Skeletal muscle satellite cell (primary cell): ENCODE results near the gene CREBBP.

Experiments used
- H3K27me3 ChIP-seq: 2 replicates; pipeline ENCODE4 v1.7.0; 2013; ENCODE audit warnings: low read length; ENCODE audit not compliant: control insufficient read depth, insufficient read depth
- H3K36me3 ChIP-seq: 2 replicates; pipeline ENCODE4 v1.7.0; 2013; ENCODE audit warnings: mild to moderate bottlenecking, control low read depth, low read length; ENCODE audit not compliant: insufficient read depth
- H3K4me1 ChIP-seq: 2 replicates; pipeline ENCODE4 v1.7.0; 2013; ENCODE audit warnings: low read length; ENCODE audit not compliant: control insufficient read depth, insufficient read depth
- H3K4me2 ChIP-seq: 2 replicates; pipeline ENCODE4 v1.7.0; 2013; ENCODE audit warnings: mild to moderate bottlenecking, low read length
- H3K4me3 ChIP-seq: 2 replicates; pipeline ENCODE4 v1.7.0; 2013; ENCODE audit warnings: low read length
- H3K9ac ChIP-seq: 2 replicates; pipeline ENCODE4 v1.7.0; 2013; ENCODE audit warnings: mild to moderate bottlenecking, low read depth, low read length, moderate library complexity
- H3K9me3 ChIP-seq: replicated peaks from 2 replicates; pipeline ENCODE4 v1.7.0; 2013; ENCODE audit warnings: mild to moderate bottlenecking, control low read depth, low read length

CREBBP gene

DNA sequence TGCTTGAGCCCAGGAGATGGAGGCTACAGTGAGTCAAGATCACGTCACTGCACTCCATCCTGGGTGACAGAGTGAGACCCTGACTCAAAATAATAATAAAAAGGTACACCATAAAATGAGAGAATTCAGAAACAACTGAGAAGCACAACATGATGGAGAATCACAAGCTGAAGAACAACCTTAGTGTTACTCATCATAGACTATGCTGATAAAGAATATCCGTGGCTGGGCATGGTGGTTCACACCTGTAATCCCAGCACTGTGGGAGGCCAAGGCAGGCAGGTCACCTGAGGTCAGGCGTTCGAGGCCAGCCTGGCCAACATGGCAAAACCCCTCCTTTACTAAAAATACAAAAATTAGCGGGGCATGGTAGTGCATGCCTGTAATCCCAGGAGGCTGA, 16.0 kb downstream of the CREBBP start:
- peaks cover 17% of the 10 kb centered on the region for H3K4me1 ChIP-seq

GRCh38 chr16:3863587-3863986, 16.9 kb downstream of the CREBBP start:
- no peak overlapping the region for H3K4me3 ChIP-seq
- H3K9me3 ChIP-seq = no peaks in the 10 kb centered on the region
- no peaks in the 10 kb centered on the region for H3K36me3 ChIP-seq
- no peak overlapping the region for H3K4me2 ChIP-seq
- H3K27me3 ChIP-seq = no peaks in the 10 kb centered on the region
- H3K9ac ChIP-seq = no peak overlapping the region
- H3K4me1 ChIP-seq = peaks cover 22% of the 10 kb centered on the region

More for the DNA sequence above, 16.0 kb downstream of the CREBBP start:
- Histone ChIP-seq H3K9ac (no peak overlapping the region), H3K27me3 (no peaks in the 10 kb centered on the region), H3K4me3 (no peak overlapping the region), H3K4me2 (no peak overlapping the region), H3K9me3 (no peaks in the 10 kb centered on the region), H3K36me3 (no peaks in the 10 kb centered on the region)

GRCh38 chr16:3861808-3862451, 18.6 kb downstream of the CREBBP start:
- Histone ChIP-seq H3K36me3 (no peaks in the 10 kb centered on the region), H3K4me2 (peak overlapping the region; percentile 53), H3K4me1 (peaks cover 35% of the 10 kb centered on the region), H3K9ac (no peak overlapping the region), H3K27me3 (no peaks in the 10 kb centered on the region), H3K9me3 (no peaks in the 10 kb centered on the region), H3K4me3 (no peak overlapping the region)

GRCh38 chr16:3859889-3860288, 20.6 kb downstream of the CREBBP start:
- Histone ChIP-seq H3K9me3 (no peaks in the 10 kb centered on the region), H3K4me2 (no peak overlapping the region), H3K36me3 (no peaks in the 10 kb centered on the region), H3K9ac (no peak overlapping the region), H3K4me3 (no peak overlapping the region), H3K27me3 (no peaks in the 10 kb centered on the region), H3K4me1 (peaks cover 38% of the 10 kb centered on the region)

- Histone ChIP-seq H3K4me1 (peaks cover 38% of the 10 kb centered on the region), H3K4me2 (peak overlapping the region; percentile 11), H3K9ac (no peak overlapping the region), H3K4me3 (no peak overlapping the region), H3K9me3 (no peaks in the 10 kb centered on the region), H3K36me3 (no peaks in the 10 kb centered on the region), H3K27me3 (no peaks in the 10 kb centered on the region)
These were observed 21.7 kb downstream of the CREBBP start for GRCh38 chr16:3858801-3859200.

- Histone ChIP-seq H3K9ac (no peak overlapping the region), H3K36me3 (no peaks in the 10 kb centered on the region), H3K4me3 (no peak overlapping the region), H3K4me1 (peaks cover 38% of the 10 kb centered on the region), H3K9me3 (no peaks in the 10 kb centered on the region), H3K4me2 (peak overlapping the region; percentile 33), H3K27me3 (no peaks in the 10 kb centered on the region)
These were observed 23.1 kb downstream of the CREBBP start for GRCh38 chr16:3857189-3858043.

DNA sequence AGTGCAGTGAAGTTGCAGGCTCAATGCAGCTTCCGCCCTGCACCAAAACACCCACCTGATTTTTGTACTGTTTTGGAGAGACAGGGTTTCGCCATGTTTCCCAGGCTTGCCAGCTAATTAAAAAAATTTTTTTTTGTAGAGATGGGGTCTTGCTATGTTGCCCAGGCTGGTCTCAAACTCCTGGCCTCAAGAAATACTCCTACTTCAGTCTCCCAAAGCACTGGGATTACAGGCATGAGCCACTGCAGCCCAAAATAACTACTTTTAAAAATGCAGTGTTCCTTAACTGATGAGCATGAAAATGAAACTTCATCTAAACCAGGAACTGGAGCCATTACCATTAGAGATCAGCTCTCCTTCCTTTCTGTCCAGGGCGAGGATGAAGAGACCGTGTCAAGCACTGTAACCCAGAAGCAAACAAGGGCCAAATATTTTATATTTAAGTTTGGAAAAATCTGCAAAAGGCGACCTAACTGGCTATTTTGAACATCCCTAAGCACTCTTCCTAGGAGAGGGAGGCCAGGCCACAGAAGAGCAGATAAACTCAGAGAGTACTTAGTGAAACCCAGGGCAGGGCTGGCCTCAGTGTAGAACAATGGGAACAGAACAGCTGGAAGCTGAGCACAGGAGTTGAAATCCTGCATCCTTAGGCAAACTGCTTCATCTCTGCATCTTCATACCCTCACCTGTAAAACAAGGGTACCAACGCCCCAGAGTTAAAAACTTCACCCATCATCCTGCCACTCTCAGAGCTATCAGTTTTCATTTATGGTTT, 24.0 kb downstream of the CREBBP start:
- H3K36me3 ChIP-seq = no peaks in the 10 kb centered on the region
- peaks cover 29% of the 10 kb centered on the region for H3K4me1 ChIP-seq
- no peak overlapping the region for H3K4me3 ChIP-seq
- no peak overlapping the region for H3K9ac ChIP-seq
- H3K27me3 ChIP-seq = no peaks in the 10 kb centered on the region
- no peaks in the 10 kb centered on the region for H3K9me3 ChIP-seq
- H3K4me2 ChIP-seq = no peak overlapping the region

GRCh38 chr16:3854750-3855541, 25.6 kb downstream of the CREBBP start:
- Histone ChIP-seq H3K9ac (no peak overlapping the region), H3K36me3 (peaks cover 9% of the 10 kb centered on the region), H3K27me3 (no peaks in the 10 kb centered on the region), H3K4me3 (no peak overlapping the region), H3K4me2 (no peak overlapping the region), H3K9me3 (no peaks in the 10 kb centered on the region), H3K4me1 (peaks cover 30% of the 10 kb centered on the region)

- Histone ChIP-seq H3K4me2 (no peak overlapping the region), H3K4me1 (peaks cover 19% of the 10 kb centered on the region), H3K4me3 (no peak overlapping the region), H3K27me3 (no peaks in the 10 kb centered on the region), H3K9ac (no peak overlapping the region), H3K36me3 (peaks cover 19% of the 10 kb centered on the region), H3K9me3 (no peaks in the 10 kb centered on the region)
These were observed 30.0 kb downstream of the CREBBP start for GRCh38 chr16:3850544-3850899.

DNA sequence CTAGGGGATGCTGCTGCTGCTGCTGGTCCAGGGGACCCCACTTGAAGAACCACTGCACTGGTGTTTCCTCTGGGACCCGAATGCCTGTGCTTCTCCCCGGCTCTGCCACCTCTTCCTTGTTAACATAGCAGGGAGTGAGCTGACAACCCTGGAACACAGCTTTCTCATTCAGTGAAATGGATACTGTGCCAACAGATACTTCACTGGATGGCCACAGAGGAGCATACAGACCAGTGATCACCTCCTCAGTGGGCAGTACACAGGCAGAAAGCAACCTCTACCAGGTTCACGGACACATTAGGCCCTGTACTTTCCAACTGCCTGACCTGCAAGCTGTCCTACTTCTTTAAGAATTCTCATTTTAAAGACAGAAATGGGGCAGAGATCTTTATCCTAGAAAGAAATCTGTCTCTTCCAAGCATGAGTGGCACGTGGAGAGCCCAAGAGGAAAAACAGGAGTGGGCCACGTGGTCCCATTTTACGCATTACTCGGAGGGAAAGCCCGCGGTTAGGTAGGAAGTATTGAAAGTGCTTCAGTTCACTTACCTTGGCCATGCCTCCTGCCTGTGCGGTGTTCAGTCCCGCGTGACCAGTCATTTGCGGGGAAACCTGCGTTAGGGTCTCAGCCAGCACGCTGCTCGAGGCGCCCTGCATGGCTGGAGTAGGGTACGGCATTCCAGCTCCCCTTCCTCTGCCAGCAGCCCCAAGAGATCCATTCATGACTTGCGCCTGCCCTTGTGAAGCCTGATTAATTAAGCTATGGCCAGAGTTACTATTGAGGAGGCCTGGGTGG, 30.6 kb downstream of the CREBBP start:
- Histone ChIP-seq H3K4me2 (peak overlapping the region; percentile 55), H3K27me3 (no peaks in the 10 kb centered on the region), H3K36me3 (peaks cover 19% of the 10 kb centered on the region), H3K9ac (no peak overlapping the region), H3K4me3 (no peak overlapping the region), H3K4me1 (peaks cover 19% of the 10 kb centered on the region), H3K9me3 (no peaks in the 10 kb centered on the region)
